Ishikawa (cell line): ENCODE measurements around the gene TTC38.

Experiments used
- CREB1 ChIP-seq: IDR thresholded peaks from 2 replicates; pipeline ENCODE4 v1.6.1; 2012; ENCODE audit warnings: low read depth
- TAF1 ChIP-seq: IDR thresholded peaks from 2 replicates; pipeline ENCODE4 v1.6.1; 2012; ENCODE audit warnings: low read depth, mild to moderate bottlenecking
- YY1 ChIP-seq: IDR thresholded peaks from 2 replicates; pipeline ENCODE4 v1.6.1; 2012; ENCODE audit warnings: low read depth

GRCh38 chr22:46290121-46290842 lies 22.5 kb downstream of the TTC38 start:
- no peak for TF ChIP-seq CREB1
- TF ChIP-seq TAF1 = no peak
- TF ChIP-seq YY1 = no peak
